Posterior cingulate gyrus (tissue), 11 donors: ENCODE results near the gene AKNA.

Experiments used
- DNase-seq, 10 donors: peaks; one replicate each; pipeline versions ENCODE4 v3.0.0 to v3.0.0-alpha.2; 2020 to 2021; ENCODE audit warnings: mixed read lengths in 3 of 10
- intact Hi-C: fragments of 100-400 bp; cut with DNase I; formaldehyde crosslinking; loops from one replicate; pipeline ENCODE4 v1.15.1; 2023

The AKNA gene

GRCh38 chr9:114284316-114285060 is 103.3 kb downstream of the AKNA start:
- intact Hi-C loops: no loop called here
- peak in 5 of 10 donors; percentile 3 to 67 (median 24) for DNase-seq
